GM12801 (cell line): ENCODE measurements around the gene LPO.

Experiments used
- TF ChIP-seq, protein P1 (sequence below): IDR thresholded peaks from one replicate; pipeline ENCODE4 v1.5.1; 2011; ENCODE audit warnings: control low read depth; ENCODE audit not compliant: insufficient read length; ENCODE audit errors: extremely low read depth

Gene LPO

DNA sequence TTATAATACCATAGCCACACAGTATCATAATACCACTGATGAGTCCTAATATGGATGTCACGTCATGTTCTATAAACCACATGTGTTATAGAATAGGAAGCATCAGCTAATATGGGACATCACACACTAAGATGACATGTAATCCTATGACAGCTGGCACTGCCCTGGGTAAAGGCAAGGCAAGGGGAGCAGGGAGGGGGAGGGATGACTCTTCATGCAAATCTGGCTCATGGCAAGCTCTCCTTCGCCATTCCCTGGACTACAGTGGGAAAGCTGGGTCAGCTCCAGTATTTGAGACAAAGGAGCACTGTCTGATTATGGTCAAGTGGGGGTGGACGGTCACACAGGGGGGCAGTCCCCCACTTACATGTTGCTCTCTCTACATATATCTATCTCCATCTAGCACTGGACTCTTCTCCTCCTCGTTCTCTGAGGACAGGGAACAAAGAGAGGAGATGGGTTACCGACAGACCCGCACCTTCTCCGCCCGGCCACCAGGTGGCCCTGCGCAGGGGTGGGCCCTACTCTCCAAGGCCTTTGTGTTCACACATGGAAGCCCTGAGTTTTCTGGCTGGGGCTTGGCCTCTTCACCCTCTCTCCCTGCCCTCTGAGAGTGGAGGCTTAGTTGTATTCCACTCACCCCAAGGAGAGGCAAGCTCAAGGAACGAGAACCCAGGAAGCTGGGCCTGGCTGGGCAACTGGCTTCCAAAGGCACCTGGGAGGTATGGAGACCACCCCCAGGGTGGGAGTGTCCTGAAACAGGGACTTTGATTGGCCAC, 65.8 kb downstream of the LPO start:
- TF ChIP-seq, protein P1, sequence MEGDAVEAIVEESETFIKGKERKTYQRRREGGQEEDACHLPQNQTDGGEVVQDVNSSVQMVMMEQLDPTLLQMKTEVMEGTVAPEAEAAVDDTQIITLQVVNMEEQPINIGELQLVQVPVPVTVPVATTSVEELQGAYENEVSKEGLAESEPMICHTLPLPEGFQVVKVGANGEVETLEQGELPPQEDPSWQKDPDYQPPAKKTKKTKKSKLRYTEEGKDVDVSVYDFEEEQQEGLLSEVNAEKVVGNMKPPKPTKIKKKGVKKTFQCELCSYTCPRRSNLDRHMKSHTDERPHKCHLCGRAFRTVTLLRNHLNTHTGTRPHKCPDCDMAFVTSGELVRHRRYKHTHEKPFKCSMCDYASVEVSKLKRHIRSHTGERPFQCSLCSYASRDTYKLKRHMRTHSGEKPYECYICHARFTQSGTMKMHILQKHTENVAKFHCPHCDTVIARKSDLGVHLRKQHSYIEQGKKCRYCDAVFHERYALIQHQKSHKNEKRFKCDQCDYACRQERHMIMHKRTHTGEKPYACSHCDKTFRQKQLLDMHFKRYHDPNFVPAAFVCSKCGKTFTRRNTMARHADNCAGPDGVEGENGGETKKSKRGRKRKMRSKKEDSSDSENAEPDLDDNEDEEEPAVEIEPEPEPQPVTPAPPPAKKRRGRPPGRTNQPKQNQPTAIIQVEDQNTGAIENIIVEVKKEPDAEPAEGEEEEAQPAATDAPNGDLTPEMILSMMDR = peak; percentile 14

- TF ChIP-seq, protein P1 = no peak
Observed at GRCh38 chr17:58304750-58305486, 66.5 kb downstream of the LPO start.

GRCh38 chr17:58305626-58306025, 67.2 kb downstream of the LPO start:
- TF ChIP-seq, protein P1 = no peak

DNA sequence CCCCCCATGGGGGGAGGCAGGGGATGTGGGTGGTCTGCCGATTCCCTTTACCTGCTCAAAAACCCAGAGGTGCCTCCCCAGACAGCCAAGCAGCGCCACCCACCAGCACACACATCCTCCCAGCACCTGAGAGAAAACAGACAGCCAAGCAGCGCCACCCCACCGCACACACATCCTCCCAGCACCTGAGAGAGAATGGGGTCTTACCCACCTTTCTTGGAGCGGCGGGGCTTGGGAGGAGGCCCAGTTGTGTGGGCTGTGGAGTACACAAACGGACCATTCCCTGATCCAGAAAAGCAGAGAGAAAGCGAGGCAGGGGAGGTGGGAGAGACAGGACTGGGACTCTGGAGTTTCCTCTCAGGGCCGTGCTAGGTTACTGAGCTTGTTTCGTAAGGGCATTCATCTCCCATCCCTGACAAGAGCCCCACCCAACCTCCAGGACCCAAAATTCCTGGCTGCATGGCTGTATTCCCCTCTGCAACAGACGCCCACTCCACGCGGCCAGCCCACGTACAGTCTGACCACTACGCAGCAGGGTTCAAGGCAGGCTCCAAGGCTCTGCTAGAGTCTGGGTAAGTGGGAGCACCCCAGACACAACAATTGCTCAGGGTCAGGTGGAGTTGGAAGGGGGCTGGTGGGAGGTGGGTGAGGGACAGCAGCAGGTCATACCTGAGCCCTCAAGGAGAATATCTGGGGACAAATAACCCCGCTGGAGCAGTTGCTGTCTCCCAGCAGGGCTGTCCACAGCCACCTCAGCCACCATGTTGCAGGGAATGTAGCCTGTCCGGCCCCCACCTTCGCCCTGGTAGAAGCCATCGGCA, 68.0 kb downstream of the LPO start:
- TF ChIP-seq, protein P1 = no peak

DNA sequence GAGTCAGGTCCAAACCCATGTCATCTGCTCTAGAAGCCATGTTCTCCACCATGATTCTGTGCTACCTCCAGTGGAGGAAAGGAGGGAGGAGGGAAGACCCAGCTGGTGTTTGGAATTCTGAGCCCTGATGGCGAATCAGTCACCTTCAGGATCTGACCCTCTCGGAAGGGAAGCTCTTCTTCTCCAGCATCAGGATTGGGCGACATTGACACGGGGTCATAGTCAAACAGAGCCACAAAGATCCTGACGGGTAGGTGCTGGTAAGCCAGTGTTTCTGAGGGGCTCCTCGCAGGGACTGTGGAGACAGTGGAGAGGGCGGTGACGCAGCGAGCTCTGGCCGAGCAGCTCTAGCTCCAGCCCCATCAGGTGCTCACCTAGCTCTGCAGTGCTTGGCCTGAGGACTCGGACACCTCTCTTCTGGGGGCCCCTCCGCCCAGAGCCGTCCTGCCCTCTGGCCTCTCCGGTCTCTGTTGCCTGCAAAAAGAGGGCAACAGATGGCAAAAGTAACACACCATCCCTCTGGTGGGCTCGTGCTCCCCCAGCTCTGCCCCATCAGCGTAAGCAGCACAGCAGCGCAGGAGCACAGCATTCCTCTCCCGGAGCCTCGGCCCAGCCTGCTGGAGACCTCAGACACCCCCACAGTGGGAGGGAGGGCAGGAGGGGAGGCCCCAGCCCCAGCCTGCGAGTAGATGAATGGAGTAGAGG, 69.2 kb downstream of the LPO start:
- TF ChIP-seq, protein P1 = no peak

DNA sequence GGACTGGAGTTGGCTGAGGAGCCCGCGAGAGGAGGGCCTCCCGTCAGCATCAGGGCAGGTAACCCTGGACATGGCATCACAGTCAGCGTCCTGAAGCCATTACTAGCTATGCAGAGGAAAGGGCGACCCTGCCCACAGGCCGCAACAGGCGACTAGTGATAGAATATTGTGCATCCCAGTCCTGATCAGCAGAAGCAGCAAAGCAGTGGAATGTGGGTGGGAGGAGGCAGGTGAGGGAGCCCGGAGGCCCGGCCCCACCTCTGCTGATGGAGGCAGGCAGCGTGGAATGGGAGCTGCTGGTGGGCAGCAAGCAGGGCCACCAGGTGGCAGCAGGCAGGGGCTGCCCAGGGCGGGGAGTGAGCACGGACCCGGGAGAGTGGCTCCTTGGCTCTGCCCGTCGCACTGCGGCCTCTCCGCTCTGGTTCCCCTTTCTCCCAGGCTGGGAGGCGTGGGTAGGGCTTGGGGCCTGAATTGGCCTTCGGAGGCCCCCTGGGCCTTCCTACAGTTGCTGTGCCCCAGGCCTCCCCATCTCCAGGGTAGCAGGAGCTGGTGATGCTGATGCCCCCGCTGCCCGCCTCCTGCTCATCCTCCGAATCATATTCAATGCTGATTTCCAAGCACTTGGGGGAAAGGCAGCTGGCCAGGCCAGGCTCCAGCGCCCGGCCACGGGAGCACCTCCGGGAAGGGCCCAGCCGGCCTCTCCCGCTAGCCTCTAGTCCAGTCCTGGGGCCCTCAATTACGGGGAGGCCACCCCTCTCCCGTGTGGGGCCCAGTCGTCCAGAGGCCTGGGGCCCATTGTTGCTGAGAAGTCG, 70.0 kb downstream of the LPO start:
- TF ChIP-seq, protein P1 = no peak
